NB4 (cell line): ENCODE results near the gene CAPZA2.

Experiments used
- DNase-seq: peaks from one replicate; pipeline ENCODE4 v3.0.0; 2010; ENCODE audit warnings: low read depth
- H3K4me3 ChIP-seq: one replicate; pipeline ENCODE4 v1.5.1; 2011; ENCODE audit warnings: mild to moderate bottlenecking, low read depth, low read length, moderate library complexity
- MAX ChIP-seq: IDR thresholded peaks from 2 replicates; pipeline ENCODE4 v1.6.1; 2011; ENCODE audit warnings: low read depth, low read length
- MYC ChIP-seq: IDR thresholded peaks from 2 replicates; pipeline ENCODE4 v1.6.1; 2011; ENCODE audit warnings: low read depth, low read length
- POLR2A ChIP-seq: IDR thresholded peaks from 2 replicates; pipeline ENCODE4 v1.6.1; 2011; ENCODE audit warnings: mild to moderate bottlenecking; ENCODE audit not compliant: insufficient read length; ENCODE audit errors: extremely low read depth
- TF ChIP-seq, protein P1 (sequence below): IDR thresholded peaks from one replicate; pipeline ENCODE4 v1.5.1; 2012; ENCODE audit warnings: low read depth, low read length

Gene CAPZA2

DNA sequence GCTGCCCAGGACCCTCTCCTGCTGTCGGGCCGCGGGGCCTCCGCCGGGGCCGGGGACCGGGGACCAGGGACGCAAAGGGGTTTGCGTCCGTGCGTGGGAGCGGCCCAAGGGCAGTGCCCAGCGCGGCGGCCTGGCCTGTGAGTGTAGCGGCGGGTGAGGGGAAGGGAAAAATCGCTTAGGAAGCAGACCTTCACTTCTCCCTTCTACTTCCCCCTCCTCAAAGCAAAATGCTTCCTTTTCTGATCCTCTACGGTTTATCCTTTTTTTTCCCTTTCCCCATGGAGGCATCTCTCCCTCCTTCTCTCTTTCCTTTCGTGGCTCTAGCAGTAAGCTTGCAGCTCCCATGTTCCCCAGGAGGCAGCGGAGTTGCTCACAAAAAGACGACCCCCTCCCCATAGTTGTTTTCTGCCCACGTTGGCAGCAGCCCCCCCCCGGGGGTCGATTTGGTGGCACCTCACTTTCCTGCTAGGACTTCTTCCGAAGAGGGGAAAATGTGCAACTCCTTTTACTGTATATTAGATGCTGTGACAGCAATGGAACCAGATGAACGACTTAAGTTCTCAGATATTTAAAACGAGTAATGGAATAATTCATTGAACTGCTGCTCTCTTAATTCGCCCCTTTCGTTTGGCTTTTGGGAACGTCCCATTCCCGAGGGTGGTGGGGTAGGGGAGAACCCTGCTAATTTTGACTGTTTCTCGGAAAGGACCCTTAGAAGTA is 724 bp downstream of the CAPZA2 start:
- peak overlapping the region; percentile 88 for H3K4me3 ChIP-seq
- no peak for DNase-seq
- TF ChIP-seq POLR2A (no peak), MYC (0 out of 2 replicates have a peak, but pooled peaks have one; percentile 1), MAX (no peak)
- TF ChIP-seq, protein P1, sequence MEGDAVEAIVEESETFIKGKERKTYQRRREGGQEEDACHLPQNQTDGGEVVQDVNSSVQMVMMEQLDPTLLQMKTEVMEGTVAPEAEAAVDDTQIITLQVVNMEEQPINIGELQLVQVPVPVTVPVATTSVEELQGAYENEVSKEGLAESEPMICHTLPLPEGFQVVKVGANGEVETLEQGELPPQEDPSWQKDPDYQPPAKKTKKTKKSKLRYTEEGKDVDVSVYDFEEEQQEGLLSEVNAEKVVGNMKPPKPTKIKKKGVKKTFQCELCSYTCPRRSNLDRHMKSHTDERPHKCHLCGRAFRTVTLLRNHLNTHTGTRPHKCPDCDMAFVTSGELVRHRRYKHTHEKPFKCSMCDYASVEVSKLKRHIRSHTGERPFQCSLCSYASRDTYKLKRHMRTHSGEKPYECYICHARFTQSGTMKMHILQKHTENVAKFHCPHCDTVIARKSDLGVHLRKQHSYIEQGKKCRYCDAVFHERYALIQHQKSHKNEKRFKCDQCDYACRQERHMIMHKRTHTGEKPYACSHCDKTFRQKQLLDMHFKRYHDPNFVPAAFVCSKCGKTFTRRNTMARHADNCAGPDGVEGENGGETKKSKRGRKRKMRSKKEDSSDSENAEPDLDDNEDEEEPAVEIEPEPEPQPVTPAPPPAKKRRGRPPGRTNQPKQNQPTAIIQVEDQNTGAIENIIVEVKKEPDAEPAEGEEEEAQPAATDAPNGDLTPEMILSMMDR: no peak

DNA sequence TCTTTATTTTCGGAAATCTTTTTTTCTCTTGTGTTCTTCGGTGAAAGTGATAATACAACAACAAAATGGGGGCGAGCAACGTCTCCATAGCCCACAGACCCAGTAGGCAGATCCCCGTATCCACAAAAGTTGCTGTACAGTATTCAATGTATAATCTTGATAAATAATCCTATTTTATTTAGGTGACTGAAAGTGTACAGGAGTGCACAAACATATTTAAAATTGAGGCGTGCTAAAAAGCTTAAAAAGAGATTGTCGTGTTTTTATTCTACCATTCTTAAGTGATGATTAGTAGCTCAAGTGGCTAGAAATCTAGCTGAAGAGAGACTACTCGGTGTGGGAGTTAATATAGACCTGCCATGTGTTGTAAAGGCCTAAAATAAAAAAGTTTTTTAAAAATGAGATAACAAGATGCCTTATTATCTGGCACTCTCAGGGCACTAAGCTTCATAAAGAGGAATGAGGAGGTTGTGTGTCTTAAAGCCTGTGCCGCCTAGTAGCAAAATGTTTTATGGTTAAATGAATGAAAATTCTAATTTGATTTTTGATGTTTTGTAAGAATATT is 1.6 kb downstream of the CAPZA2 start:
- no peak for DNase-seq
- no peak for TF ChIP-seq MYC
- no peak for TF ChIP-seq MAX
- TF ChIP-seq, protein P1: no peak
- no peak for TF ChIP-seq POLR2A
- peak overlapping the region; percentile 88 for H3K4me3 ChIP-seq

DNA sequence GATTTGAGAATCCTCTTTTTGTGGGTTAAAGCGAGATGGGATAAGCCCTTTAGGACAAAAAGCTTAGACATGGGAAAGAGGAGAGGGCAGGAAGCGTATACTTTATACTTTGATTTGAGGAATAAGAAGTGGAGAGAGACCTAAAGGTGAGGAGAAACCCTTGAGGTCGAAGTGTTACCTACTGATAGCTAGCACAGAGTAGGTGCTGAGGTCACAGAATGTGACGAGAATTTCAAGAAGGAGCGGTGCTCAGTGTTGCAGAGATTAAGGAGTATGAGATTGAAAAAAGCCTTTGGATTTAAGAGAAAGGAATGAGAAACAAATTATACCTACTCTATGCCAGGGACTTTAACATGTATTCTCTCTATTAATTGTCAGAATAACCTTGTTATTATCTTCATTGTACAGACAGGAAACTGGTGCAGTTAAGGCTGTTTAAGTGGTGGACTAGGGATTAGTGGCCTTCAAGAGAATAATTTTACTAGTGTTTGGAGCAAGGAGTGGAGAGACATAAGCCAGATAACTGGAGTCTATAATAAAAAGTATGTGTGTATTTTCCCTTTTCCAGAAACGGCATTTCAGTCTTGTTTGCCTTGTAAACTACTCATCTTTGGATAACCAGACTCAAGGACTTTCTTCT is 8.8 kb downstream of the CAPZA2 start:
- TF ChIP-seq MAX: no peak
- TF ChIP-seq, protein P1: no peak
- TF ChIP-seq MYC: no peak
- no peak for TF ChIP-seq POLR2A
- H3K4me3 ChIP-seq: no peak overlapping the region

DNA sequence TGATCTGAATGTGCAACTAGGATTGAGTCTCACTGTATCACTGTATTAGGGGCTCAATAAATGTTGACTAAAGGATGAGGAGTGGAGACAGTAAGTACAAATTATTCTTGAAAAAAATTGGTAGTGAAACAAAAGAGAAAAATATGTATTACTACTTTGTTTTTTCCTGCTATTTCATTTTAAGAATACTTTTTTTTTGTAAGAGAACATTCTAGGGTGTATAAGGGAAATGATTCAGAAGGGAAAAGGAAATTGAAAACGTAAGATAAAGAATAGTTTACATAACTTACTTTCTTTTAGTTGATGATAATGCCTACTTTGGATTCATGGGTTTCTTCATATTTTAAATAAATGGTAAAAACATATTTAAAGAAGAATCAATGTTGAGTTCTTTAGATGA is 9.6 kb downstream of the CAPZA2 start:
- no peak overlapping the region for H3K4me3 ChIP-seq
- TF ChIP-seq, protein P1: no peak
- no peak for TF ChIP-seq MAX
- no peak for TF ChIP-seq MYC
- no peak for TF ChIP-seq POLR2A
- DNase-seq: no peak

More for the DNA sequence above, 8.8 kb downstream of the CAPZA2 start:
- DNase-seq: no peak

GRCh38 chr7:116873619-116874018 is 11.2 kb downstream of the CAPZA2 start:
- no peak overlapping the region for H3K4me3 ChIP-seq
- no peak for DNase-seq
- TF ChIP-seq POLR2A (no peak), MYC (no peak), MAX (no peak)
- TF ChIP-seq, protein P1: no peak
